Measurements from ENCODE around the gene AMMECR1.

AMMECR1 gene

GRCh38 chrX:110180928-110181310 lies 137.0 kb downstream of the AMMECR1 start:
- Histone ChIP-seq H3K4me3 (ENCODE audit: low read length) (no peak overlapping the region), H3K36me3 (ENCODE audit: insufficient read depth, low read length) (no peaks in the 10 kb centered on the region), H3K4me1 (ENCODE audit: insufficient read depth, low read length) (no peaks in the 10 kb centered on the region)

GRCh38 chrX:110180176-110180927 lies 137.5 kb downstream of the AMMECR1 start:
- H3K36me3 ChIP-seq (ENCODE audit: insufficient read depth, low read length) = no peaks in the 10 kb centered on the region
- H3K27me3 ChIP-seq (ENCODE audit: insufficient read depth, low read length) = no peaks in the 10 kb centered on the region
- H3K4me1 ChIP-seq (ENCODE audit: insufficient read depth, low read length) = no peaks in the 10 kb centered on the region
- H3K4me3 ChIP-seq (ENCODE audit: low read length) = no peak overlapping the region
- peaks cover 4% of the 10 kb centered on the region for H3K9me3 ChIP-seq (ENCODE audit: low read length)
- no peak overlapping the region for H2AFZ ChIP-seq (ENCODE audit: low read depth, low read length)

More at GRCh38 chrX:110180928-110181310, 137.0 kb downstream of the AMMECR1 start:
- Histone ChIP-seq H3K9me3 (ENCODE audit: low read length) (peaks cover 4% of the 10 kb centered on the region), H2AFZ (ENCODE audit: low read depth, low read length) (no peak overlapping the region), H3K27me3 (ENCODE audit: insufficient read depth, low read length) (no peaks in the 10 kb centered on the region)

GRCh38 chrX:110178179-110178865 lies 139.6 kb downstream of the AMMECR1 start:
- H3K4me1 ChIP-seq (ENCODE audit: insufficient read depth, low read length) = no peaks in the 10 kb centered on the region
- H3K9me3 ChIP-seq (ENCODE audit: low read length) = peaks cover 4% of the 10 kb centered on the region
- H2AFZ ChIP-seq (ENCODE audit: low read depth, low read length) = no peak overlapping the region
- H3K36me3 ChIP-seq (ENCODE audit: insufficient read depth, low read length) = peaks cover 5% of the 10 kb centered on the region
- no peak overlapping the region for H3K4me3 ChIP-seq (ENCODE audit: low read length)
- no peaks in the 10 kb centered on the region for H3K27me3 ChIP-seq (ENCODE audit: insufficient read depth, low read length)

- Histone ChIP-seq H3K36me3 (ENCODE audit: insufficient read depth, low read length) (peaks cover 5% of the 10 kb centered on the region), H2AFZ (ENCODE audit: low read depth, low read length) (no peak overlapping the region), H3K9me3 (ENCODE audit: low read length) (peaks cover 4% of the 10 kb centered on the region), H3K4me1 (ENCODE audit: insufficient read depth, low read length) (no peaks in the 10 kb centered on the region), H3K27me3 (ENCODE audit: insufficient read depth, low read length) (no peaks in the 10 kb centered on the region), H3K4me3 (ENCODE audit: low read length) (no peak overlapping the region)
Observed at GRCh38 chrX:110175696-110176095, 142.2 kb downstream of the AMMECR1 start.

GRCh38 chrX:110175146-110175545 lies 142.7 kb downstream of the AMMECR1 start:
- Histone ChIP-seq H3K27me3 (ENCODE audit: insufficient read depth, low read length) (no peaks in the 10 kb centered on the region), H3K9me3 (ENCODE audit: low read length) (peaks cover 4% of the 10 kb centered on the region), H3K4me1 (ENCODE audit: insufficient read depth, low read length) (no peaks in the 10 kb centered on the region)

GRCh38 chrX:110173192-110174175 lies 144.4 kb downstream of the AMMECR1 start:
- peaks cover 4% of the 10 kb centered on the region for H3K9me3 ChIP-seq (ENCODE audit: low read length)
- peaks cover 5% of the 10 kb centered on the region for H3K36me3 ChIP-seq (ENCODE audit: insufficient read depth, low read length)
- no peaks in the 10 kb centered on the region for H3K4me1 ChIP-seq (ENCODE audit: insufficient read depth, low read length)
- no peak overlapping the region for H2AFZ ChIP-seq (ENCODE audit: low read depth, low read length)
- H3K27me3 ChIP-seq (ENCODE audit: insufficient read depth, low read length) = no peaks in the 10 kb centered on the region
- H3K4me3 ChIP-seq (ENCODE audit: low read length) = no peak overlapping the region

More at GRCh38 chrX:110175146-110175545, 142.7 kb downstream of the AMMECR1 start:
- no peak overlapping the region for H2AFZ ChIP-seq (ENCODE audit: low read depth, low read length)
- no peak overlapping the region for H3K4me3 ChIP-seq (ENCODE audit: low read length)
- peaks cover 5% of the 10 kb centered on the region for H3K36me3 ChIP-seq (ENCODE audit: insufficient read depth, low read length)

GRCh38 chrX:110172215-110172614 lies 145.7 kb downstream of the AMMECR1 start:
- no peaks in the 10 kb centered on the region for H3K4me1 ChIP-seq (ENCODE audit: insufficient read depth, low read length)
- peaks cover 4% of the 10 kb centered on the region for H3K9me3 ChIP-seq (ENCODE audit: low read length)
- no peak overlapping the region for H3K4me3 ChIP-seq (ENCODE audit: low read length)
- no peaks in the 10 kb centered on the region for H3K27me3 ChIP-seq (ENCODE audit: insufficient read depth, low read length)
- H3K36me3 ChIP-seq (ENCODE audit: insufficient read depth, low read length) = peaks cover 5% of the 10 kb centered on the region
- H2AFZ ChIP-seq (ENCODE audit: low read depth, low read length) = no peak overlapping the region

GRCh38 chrX:110171442-110171841 lies 146.4 kb downstream of the AMMECR1 start:
- peaks cover 3% of the 10 kb centered on the region for H3K9me3 ChIP-seq (ENCODE audit: low read length)
- H3K4me3 ChIP-seq (ENCODE audit: low read length) = no peak overlapping the region
- no peaks in the 10 kb centered on the region for H3K4me1 ChIP-seq (ENCODE audit: insufficient read depth, low read length)
- peaks cover 5% of the 10 kb centered on the region for H3K36me3 ChIP-seq (ENCODE audit: insufficient read depth, low read length)
- H2AFZ ChIP-seq (ENCODE audit: low read depth, low read length) = no peak overlapping the region
- H3K27me3 ChIP-seq (ENCODE audit: insufficient read depth, low read length) = no peaks in the 10 kb centered on the region

- Histone ChIP-seq H3K9me3 (ENCODE audit: low read length) (no peaks in the 10 kb centered on the region), H3K27me3 (ENCODE audit: insufficient read depth, low read length) (no peaks in the 10 kb centered on the region), H3K4me1 (ENCODE audit: insufficient read depth, low read length) (no peaks in the 10 kb centered on the region), H3K36me3 (ENCODE audit: insufficient read depth, low read length) (peaks cover 5% of the 10 kb centered on the region), H3K4me3 (ENCODE audit: low read length) (no peak overlapping the region), H2AFZ (ENCODE audit: low read depth, low read length) (no peak overlapping the region)
Observed at GRCh38 chrX:110170029-110170428, 147.9 kb downstream of the AMMECR1 start.

GRCh38 chrX:110168585-110168984 lies 149.3 kb downstream of the AMMECR1 start:
- no peaks in the 10 kb centered on the region for H3K36me3 ChIP-seq (ENCODE audit: insufficient read depth, low read length)
- no peaks in the 10 kb centered on the region for H3K9me3 ChIP-seq (ENCODE audit: low read length)
- no peak overlapping the region for H2AFZ ChIP-seq (ENCODE audit: low read depth, low read length)
- H3K27me3 ChIP-seq (ENCODE audit: insufficient read depth, low read length) = no peaks in the 10 kb centered on the region
- H3K4me1 ChIP-seq (ENCODE audit: insufficient read depth, low read length) = no peaks in the 10 kb centered on the region
- H3K4me3 ChIP-seq (ENCODE audit: low read length) = no peak overlapping the region

- Histone ChIP-seq H3K4me1 (ENCODE audit: insufficient read depth, low read length) (no peaks in the 10 kb centered on the region), H3K36me3 (ENCODE audit: insufficient read depth, low read length) (no peaks in the 10 kb centered on the region), H2AFZ (ENCODE audit: low read depth, low read length) (no peak overlapping the region)
Observed at GRCh38 chrX:110167952-110168451, 149.9 kb downstream of the AMMECR1 start.

GRCh38 chrX:110163488-110163887 lies 154.4 kb downstream of the AMMECR1 start:
- H3K4me1 ChIP-seq (ENCODE audit: insufficient read depth, low read length) = no peaks in the 10 kb centered on the region
- no peaks in the 10 kb centered on the region for H3K36me3 ChIP-seq (ENCODE audit: insufficient read depth, low read length)
- no peaks in the 10 kb centered on the region for H3K9me3 ChIP-seq (ENCODE audit: low read length)
- H3K4me3 ChIP-seq (ENCODE audit: low read length) = no peak overlapping the region
- H3K27me3 ChIP-seq (ENCODE audit: insufficient read depth, low read length) = no peaks in the 10 kb centered on the region
- no peak overlapping the region for H2AFZ ChIP-seq (ENCODE audit: low read depth, low read length)

More at GRCh38 chrX:110167952-110168451, 149.9 kb downstream of the AMMECR1 start:
- Histone ChIP-seq H3K27me3 (ENCODE audit: insufficient read depth, low read length) (no peaks in the 10 kb centered on the region), H3K9me3 (ENCODE audit: low read length) (no peaks in the 10 kb centered on the region), H3K4me3 (ENCODE audit: low read length) (no peak overlapping the region)
